ENCODE data around the gene PLXNB1. TPM values are rescaled to one million over a fixed set of nuclear protein-coding genes. Genes with fewer than 3 reads are reported as not detected.

PLXNB1 gene
- total RNA-seq, 2 experiments from 2014 or later: 1.8 to 4.0 TPM

GRCh38 chr3:48460517-48460902, 30.6 kb upstream of the PLXNB1 start:
- Mint-ChIP-seq H3K36me3 (peaks cover 25% of the 10 kb centered on the region), H3K4me1 (peaks cover 19% of the 10 kb centered on the region), H3K4me3 (no peak overlapping the region), H3K27me3 (no peaks in the 10 kb centered on the region), H3K9me3 (ENCODE audit: low read depth) (no peaks in the 10 kb centered on the region), H3K27ac (peak overlapping the region; percentile 66)
- no peak for ATAC-seq
- CTCF ChIA-PET: interaction anchor here (2.2 to 2.5 kb wide), 2 partner anchors 13 to 24 kb away, joined by 6 to 13 read pairs; no protein-coding TSS in a partner anchor
- no peak for DNase-seq

DNA sequence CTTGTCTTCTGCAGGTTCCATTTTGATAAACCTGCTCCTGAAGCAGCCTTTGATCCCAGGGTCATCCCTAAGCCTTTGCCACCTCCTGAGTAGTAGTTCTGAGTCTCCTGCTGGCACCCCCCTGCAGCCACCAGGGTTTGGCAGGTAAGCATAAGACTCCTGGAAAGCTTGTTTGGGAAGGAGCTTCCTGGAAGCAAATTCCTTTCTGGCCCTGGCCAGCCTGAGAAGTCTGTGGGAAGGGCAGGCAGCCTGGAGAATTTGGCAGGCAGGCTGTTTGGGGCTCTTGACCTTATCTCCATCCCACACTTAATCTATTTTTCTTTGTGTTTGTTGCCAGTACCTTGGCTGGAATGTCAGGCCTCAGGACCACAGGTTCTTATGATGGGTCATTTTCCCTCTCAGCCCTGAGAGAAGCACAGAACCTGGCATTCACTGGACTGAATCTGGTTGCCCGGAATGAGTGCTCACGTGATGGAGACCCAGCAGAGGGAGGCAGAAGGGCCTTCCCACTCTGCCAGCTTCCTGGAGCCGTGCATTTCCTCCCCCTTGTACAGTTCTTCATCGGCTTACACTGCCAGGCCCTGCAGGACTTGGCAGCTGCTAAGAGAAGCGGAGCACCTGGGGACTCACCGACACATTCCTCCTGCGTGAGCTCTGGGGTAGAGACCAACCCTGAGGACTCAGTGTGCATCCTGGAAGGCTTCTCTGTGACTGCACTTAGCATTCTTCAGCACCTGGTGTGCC, 30.1 kb upstream of the PLXNB1 start:
- Mint-ChIP-seq H3K27ac (no peak overlapping the region), H3K36me3 (peaks cover 24% of the 10 kb centered on the region), H3K9me3 (ENCODE audit: low read depth) (no peaks in the 10 kb centered on the region), H3K27me3 (no peaks in the 10 kb centered on the region), H3K4me1 (peaks cover 15% of the 10 kb centered on the region), H3K4me3 (no peak overlapping the region)
- CTCF ChIA-PET: interaction anchor here (2.5 kb wide), 1 partner anchor 13 kb away, joined by 6 read pairs; no protein-coding TSS in a partner anchor
- DNase-seq (no peak), ATAC-seq (no peak)

DNA sequence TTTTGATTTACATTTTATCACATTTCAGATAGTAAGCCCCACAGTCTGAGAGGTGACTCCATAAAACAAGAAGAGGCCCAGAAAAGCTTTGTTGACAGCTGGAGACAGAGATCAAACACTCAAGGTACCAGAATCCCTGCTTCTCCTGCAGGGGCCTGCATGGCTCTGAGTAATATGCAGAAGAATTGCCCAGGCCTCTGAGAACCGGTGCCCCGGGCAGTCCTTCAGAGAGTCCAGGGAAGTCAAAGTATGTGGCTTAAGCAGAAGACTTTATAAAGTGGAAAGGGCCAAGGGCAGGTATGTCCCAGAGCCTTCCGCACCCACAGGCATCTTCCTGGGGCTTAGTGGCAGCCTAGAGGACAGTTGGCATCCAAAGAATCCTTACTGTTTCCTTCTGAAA, 29.4 kb upstream of the PLXNB1 start:
- no peak overlapping the region for H3K27ac Mint-ChIP-seq
- DNase-seq (no peak), ATAC-seq (no peak)
- no peaks in the 10 kb centered on the region for H3K9me3 Mint-ChIP-seq (ENCODE audit: low read depth)
- CTCF ChIA-PET: interaction anchor here (16.7 kb wide), 1 partner anchor 24 kb away, joined by 176 read pairs; no protein-coding TSS in a partner anchor
- H3K36me3 Mint-ChIP-seq: peaks cover 28% of the 10 kb centered on the region
- peaks cover 15% of the 10 kb centered on the region for H3K4me1 Mint-ChIP-seq
- no peaks in the 10 kb centered on the region for H3K27me3 Mint-ChIP-seq
- no peak overlapping the region for H3K4me3 Mint-ChIP-seq

GRCh38 chr3:48456456-48456855, 26.6 kb upstream of the PLXNB1 start:
- Mint-ChIP-seq H3K27ac (no peak overlapping the region), H3K4me3 (no peak overlapping the region), H3K36me3 (peaks cover 41% of the 10 kb centered on the region), H3K4me1 (peaks cover 14% of the 10 kb centered on the region), H3K9me3 (ENCODE audit: low read depth) (no peaks in the 10 kb centered on the region), H3K27me3 (no peaks in the 10 kb centered on the region)
- no peak for ATAC-seq
- no peak for DNase-seq
- CTCF ChIA-PET: interaction anchor here (0.7 to 16.7 kb wide), 8 partner anchors 10 to 117 kb away, joined by 3 to 176 read pairs (median 3); partner anchors contain the start of genes ATRIP and SHISA5

DNA sequence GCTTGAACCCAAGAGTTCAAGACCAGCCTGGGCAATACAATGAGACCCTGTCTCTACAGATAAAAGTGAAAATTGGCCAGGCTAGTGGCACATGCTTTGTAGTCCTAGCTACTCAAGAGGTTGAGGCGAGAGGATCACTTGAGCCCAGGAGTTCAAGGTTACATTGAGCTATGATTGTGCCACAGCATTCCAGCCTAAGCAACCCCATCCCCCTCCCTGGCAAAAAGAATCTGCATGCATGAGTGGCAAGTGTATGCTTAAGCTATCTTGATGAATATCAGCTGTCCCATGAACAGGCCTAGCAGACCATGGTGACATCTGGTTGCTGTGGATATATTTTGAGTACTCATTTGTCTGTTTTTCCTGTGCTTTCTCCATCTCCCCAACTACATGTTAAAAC, 21.4 kb upstream of the PLXNB1 start:
- no peak for DNase-seq
- peaks cover 34% of the 10 kb centered on the region for H3K36me3 Mint-ChIP-seq
- ATAC-seq: no peak
- no peak overlapping the region for H3K27ac Mint-ChIP-seq
- no peaks in the 10 kb centered on the region for H3K27me3 Mint-ChIP-seq
- H3K9me3 Mint-ChIP-seq (ENCODE audit: low read depth): no peaks in the 10 kb centered on the region
- no peak overlapping the region for H3K4me3 Mint-ChIP-seq
- CTCF ChIA-PET: interaction anchor here (2.4 to 16.7 kb wide), 3 partner anchors 11 to 16 kb away, joined by 7 to 176 read pairs (median 17); partner anchors contain the start of genes CCDC51 and TMA7
- H3K4me1 Mint-ChIP-seq: peaks cover 24% of the 10 kb centered on the region

- CTCF ChIA-PET: interaction anchor here (1.1 to 16.7 kb wide), 7 partner anchors 10 to 112 kb away, joined by 3 to 176 read pairs (median 6); no protein-coding TSS in a partner anchor
- peaks cover 31% of the 10 kb centered on the region for H3K36me3 Mint-ChIP-seq
- H3K4me3 Mint-ChIP-seq: peak within 1 kb of the TSS; percentile 84
- peak; percentile 98 for ATAC-seq
- H3K9me3 Mint-ChIP-seq (ENCODE audit: low read depth): no peaks in the 10 kb centered on the region
- peak within 1 kb of the TSS; percentile 92 for H3K27ac Mint-ChIP-seq
- peaks cover 51% of the 10 kb centered on the region for H3K4me1 Mint-ChIP-seq
- DNase-seq: peak; percentile 92
- H3K27me3 Mint-ChIP-seq: no peaks in the 10 kb centered on the region
These were observed 16.7 kb upstream of the PLXNB1 start, which contains the start of gene ATRIP for GRCh38 chr3:48446425-48447193. Gene ATRIP, plus strand, starts transcription at chr3:48446737. Its CDS starts 109 bp downstream, at chr3:48446846.

DNA sequence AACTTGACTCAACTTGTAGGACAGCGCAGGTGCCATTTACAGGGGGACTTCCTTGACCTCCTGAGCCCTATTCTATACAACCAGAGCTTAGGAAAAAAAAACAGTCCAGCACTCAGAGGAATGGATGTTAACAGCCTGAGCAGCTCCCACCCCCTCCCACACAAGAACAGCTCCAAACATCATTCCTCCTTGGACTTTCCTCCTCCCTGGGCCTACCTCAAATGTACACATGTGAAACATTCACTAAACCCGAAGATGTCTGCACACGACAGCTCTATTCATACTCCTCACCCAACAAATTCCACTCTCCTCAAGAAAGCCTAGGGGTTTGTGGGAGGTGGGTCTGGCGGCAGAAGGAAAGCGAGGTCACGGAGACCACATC, 16.1 kb upstream of the PLXNB1 start:
- Mint-ChIP-seq H3K4me3 (peak overlapping the region; percentile 84), H3K27me3 (no peaks in the 10 kb centered on the region), H3K9me3 (ENCODE audit: low read depth) (no peaks in the 10 kb centered on the region), H3K4me1 (peaks cover 54% of the 10 kb centered on the region), H3K27ac (peak overlapping the region; percentile 92), H3K36me3 (peaks cover 31% of the 10 kb centered on the region)
- CTCF ChIA-PET: interaction anchor here (1.1 to 16.7 kb wide), 7 partner anchors 11 to 112 kb away, joined by 3 to 176 read pairs (median 6); no protein-coding TSS in a partner anchor
- DNase-seq (no peak), ATAC-seq (no peak)

DNA sequence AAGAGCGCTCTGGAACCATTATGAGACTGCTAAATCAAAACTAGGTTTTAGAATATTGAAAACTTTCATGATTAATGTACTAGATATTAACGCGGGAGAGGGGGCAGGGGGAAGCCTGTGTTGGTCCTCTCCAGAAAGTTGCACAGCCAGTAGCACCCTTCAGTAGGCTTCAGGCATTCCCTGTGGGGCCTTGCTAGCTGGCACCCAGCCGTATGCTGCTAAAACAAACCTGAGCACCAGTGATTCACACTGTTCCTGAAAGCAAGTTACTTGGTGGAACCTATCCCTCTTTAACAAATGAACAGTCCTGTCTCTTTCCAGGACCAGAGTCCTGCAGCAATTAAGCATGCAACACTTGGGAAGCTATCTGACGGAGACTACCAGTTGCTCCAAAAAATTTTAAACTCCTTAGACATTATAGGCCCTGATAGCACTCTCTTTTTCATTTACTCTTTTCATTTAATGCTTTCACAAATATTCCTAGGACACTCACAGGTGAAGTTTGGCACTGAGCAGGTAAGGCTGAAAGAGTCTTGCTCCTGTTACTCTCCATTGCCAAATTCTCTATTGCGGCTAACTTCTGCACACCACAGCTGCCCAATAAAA, 15.5 kb upstream of the PLXNB1 start:
- no peaks in the 10 kb centered on the region for H3K27me3 Mint-ChIP-seq
- DNase-seq (no peak), ATAC-seq (no peak)
- CTCF ChIA-PET: interaction anchor here (1.1 to 16.7 kb wide), 7 partner anchors 11 to 113 kb away, joined by 3 to 176 read pairs (median 6); no protein-coding TSS in a partner anchor
- H3K27ac Mint-ChIP-seq: peak overlapping the region; percentile 92
- H3K36me3 Mint-ChIP-seq: peaks cover 35% of the 10 kb centered on the region
- H3K4me1 Mint-ChIP-seq: peaks cover 58% of the 10 kb centered on the region
- peak overlapping the region; percentile 84 for H3K4me3 Mint-ChIP-seq
- H3K9me3 Mint-ChIP-seq (ENCODE audit: low read depth): no peaks in the 10 kb centered on the region

DNA sequence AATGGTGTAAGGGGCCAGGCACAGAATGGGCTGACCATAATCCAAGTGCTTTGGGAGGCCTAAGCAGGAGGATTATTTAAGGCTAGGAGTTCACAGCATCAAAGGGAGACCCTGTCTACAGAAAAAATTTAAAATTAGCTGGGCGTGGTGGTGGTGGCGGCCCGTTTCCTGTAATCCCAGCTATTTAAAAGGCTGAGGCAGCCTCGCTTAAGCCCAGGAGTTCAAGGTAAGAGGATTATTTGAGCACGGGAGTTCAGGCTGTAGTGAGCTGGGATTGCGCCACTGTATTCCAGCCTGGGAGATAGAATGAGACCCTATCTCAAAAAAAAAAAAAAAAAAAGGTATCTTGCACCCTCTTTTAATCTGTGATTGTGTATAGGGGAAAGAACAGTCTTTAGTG, 12.1 kb upstream of the PLXNB1 start:
- no peaks in the 10 kb centered on the region for H3K27me3 Mint-ChIP-seq
- H3K4me3 Mint-ChIP-seq: peak overlapping the region; percentile 97
- peaks cover 56% of the 10 kb centered on the region for H3K4me1 Mint-ChIP-seq
- ATAC-seq (no peak), DNase-seq (no peak)
- H3K36me3 Mint-ChIP-seq: peaks cover 27% of the 10 kb centered on the region
- no peaks in the 10 kb centered on the region for H3K9me3 Mint-ChIP-seq (ENCODE audit: low read depth)
- H3K27ac Mint-ChIP-seq: peak overlapping the region; percentile 97
- CTCF ChIA-PET: interaction anchor here (0.9 to 3.4 kb wide), 3 partner anchors 31 to 160 kb away, joined by 3 to 15 read pairs (median 3); no protein-coding TSS in a partner anchor

GRCh38 chr3:48440590-48440958, 10.7 kb upstream of the PLXNB1 start:
- peak; percentile 5 for ATAC-seq
- Mint-ChIP-seq H3K36me3 (peaks cover 27% of the 10 kb centered on the region), H3K27ac (peak overlapping the region; percentile 97), H3K4me3 (peak overlapping the region; percentile 97), H3K9me3 (ENCODE audit: low read depth) (no peaks in the 10 kb centered on the region), H3K27me3 (no peaks in the 10 kb centered on the region), H3K4me1 (peaks cover 47% of the 10 kb centered on the region)
- CTCF ChIA-PET: interaction anchor here (0.6 to 3.4 kb wide), 14 partner anchors 12 to 210 kb away, joined by 3 to 24 read pairs (median 6); partner anchors contain the start of gene PFKFB4
- no peak for DNase-seq

DNA sequence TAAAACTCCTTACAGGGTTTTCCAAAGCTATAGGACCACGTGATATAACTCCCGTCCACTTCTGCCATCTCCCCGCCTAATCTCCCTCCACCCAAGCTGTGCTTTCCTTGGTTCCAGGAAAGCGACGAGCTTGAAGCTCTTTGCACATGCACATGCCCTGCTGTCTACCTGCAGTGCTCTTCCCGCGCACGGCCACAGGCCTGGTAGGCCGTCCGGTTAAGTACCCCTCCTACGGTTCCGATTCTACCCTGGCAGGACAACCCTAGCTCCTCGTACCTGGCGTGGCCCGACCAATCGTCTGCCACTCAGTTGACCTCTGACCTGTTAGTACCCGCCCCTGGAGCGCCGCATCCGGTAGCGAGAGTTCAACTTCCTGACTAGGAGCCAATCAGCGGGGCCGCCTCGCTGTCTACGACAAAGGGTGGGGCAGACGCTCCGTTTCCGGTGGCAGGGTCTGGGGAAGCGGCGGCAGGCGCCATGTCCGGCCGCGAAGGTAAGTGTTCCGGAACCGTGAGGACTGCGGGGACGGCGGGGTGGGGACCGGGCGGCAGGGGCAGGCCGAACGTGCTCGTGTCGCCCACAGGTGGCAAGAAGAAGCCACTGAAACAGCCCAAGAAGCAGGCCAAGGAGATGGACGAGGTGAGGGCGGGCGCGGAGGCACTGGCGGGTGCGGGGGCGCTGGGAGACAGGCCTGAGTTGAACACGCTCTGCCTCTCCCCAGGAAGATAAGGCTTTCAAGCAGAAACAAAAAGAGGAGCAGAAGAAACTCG, 10.1 kb upstream of the PLXNB1 start, which contains the start of the genes CCDC51 and TMA7:
Gene CCDC51 (minus strand): TSS at position 300 of the 770 bp plus-strand sequence. CDS start 4,991 bp downstream, outside the sequence.
Gene TMA7 (plus strand): TSS at position 438 of the 770 bp plus-strand sequence. CDS start 40 bp downstream, at position 478.
- CTCF ChIA-PET: interaction anchor here (0.6 to 3.4 kb wide), 24 partner anchors 8 to 210 kb away, joined by 3 to 24 read pairs (median 4); partner anchors contain the start of genes PFKFB4, PLXNB1, UQCRC1 and ZNF589
- peaks cover 45% of the 10 kb centered on the region for H3K4me1 Mint-ChIP-seq
- ATAC-seq (peak; percentile 96), DNase-seq (peak; percentile 99)
- no peaks in the 10 kb centered on the region for H3K9me3 Mint-ChIP-seq (ENCODE audit: low read depth)
- H3K27ac Mint-ChIP-seq: peak within 1 kb of the TSS; percentile 97
- no peaks in the 10 kb centered on the region for H3K27me3 Mint-ChIP-seq
- peak within 1 kb of the TSS; percentile 97 for H3K4me3 Mint-ChIP-seq
- H3K36me3 Mint-ChIP-seq: peaks cover 27% of the 10 kb centered on the region

GRCh38 chr3:48437812-48438211, 7.9 kb upstream of the PLXNB1 start:
- H3K4me3 Mint-ChIP-seq: no peak overlapping the region
- no peaks in the 10 kb centered on the region for H3K27me3 Mint-ChIP-seq
- H3K36me3 Mint-ChIP-seq: peaks cover 23% of the 10 kb centered on the region
- DNase-seq (no peak), ATAC-seq (no peak)
- CTCF ChIA-PET: interaction anchor here (3.0 to 6.3 kb wide), 5 partner anchors 13 to 121 kb away, joined by 55 to 176 read pairs (median 110); partner anchors contain the start of genes ATRIP, PFKFB4 and SHISA5
- H3K4me1 Mint-ChIP-seq: peaks cover 38% of the 10 kb centered on the region
- no peaks in the 10 kb centered on the region for H3K9me3 Mint-ChIP-seq (ENCODE audit: low read depth)
- H3K27ac Mint-ChIP-seq: no peak overlapping the region

All from activated CD8-positive, alpha-beta memory T cell treated with anti-CD3 and anti-CD28 coated beads, Interleukin-2, amount 10 ng/mL, durations not matched to agents 7 days and 5 days (primary cell).